COLO668 (cell line): ENCODE results near the gene PIK3IP1.
"Not testable (repeated sequence)": the region's sequence is repeated elsewhere in the genome, so short reads cannot be mapped to it uniquely, and the experiment has no call there.

Experiments
- DNase-seq: peaks from one replicate; lab custom pipeline; 2025; ENCODE audit not compliant: unreplicated experiment; lab: John Stamatoyannopoulos, UW

PIK3IP1 gene

DNA sequence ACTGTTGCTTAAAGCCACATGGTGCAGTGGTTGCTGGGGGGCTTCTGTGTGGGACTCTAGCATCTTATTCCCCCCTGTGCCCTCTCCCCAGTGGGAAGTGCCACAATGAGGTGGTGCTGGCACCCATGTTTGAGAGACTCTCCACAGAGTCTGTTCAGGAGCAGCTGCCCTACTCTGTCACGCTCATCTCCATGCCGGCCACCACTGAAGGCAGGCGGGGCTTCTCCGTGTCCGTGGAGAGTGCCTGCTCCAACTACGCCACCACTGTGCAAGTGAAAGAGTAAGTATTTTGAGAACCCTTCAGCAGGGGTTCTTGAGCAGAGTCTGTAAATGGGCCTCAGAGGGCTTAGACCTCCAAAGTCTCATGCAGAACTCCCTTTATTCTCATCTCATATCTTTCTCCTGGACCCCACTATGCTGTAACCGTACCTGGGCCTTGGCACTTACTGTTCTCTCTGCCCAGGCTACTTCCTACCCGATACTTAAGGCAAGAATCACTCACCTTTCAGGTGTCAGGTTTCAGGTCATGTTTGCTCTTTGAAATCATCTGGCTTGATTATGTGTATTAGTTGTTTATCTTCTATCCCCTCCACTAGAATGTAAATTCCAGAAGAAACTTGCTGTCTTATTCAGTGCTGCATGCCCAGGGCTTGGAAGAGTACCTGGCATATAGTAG is 32.4 kb downstream of the PIK3IP1 start:
- DNase-seq, result no peak

DNA sequence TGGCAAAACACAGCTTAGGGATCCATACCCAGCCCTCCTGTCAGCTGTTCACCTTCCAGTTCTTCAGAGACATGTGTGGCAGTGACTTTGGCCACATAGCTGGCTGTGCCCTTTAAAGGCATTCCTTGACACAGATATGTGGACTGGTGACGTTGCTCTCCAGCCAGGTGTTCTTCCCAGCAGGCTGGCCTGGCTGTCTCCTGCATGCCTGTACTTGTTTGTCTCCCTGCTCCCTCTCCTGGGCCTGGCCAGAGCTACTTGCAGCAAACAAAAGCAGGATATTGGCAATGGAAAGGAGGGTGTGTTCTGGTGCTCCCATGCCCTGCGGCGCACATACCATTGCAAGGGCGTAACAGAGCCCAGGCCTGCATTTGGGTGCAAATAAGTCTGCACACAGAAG is 38.3 kb downstream of the PIK3IP1 start:
- peak; percentile 60 for DNase-seq

DNA sequence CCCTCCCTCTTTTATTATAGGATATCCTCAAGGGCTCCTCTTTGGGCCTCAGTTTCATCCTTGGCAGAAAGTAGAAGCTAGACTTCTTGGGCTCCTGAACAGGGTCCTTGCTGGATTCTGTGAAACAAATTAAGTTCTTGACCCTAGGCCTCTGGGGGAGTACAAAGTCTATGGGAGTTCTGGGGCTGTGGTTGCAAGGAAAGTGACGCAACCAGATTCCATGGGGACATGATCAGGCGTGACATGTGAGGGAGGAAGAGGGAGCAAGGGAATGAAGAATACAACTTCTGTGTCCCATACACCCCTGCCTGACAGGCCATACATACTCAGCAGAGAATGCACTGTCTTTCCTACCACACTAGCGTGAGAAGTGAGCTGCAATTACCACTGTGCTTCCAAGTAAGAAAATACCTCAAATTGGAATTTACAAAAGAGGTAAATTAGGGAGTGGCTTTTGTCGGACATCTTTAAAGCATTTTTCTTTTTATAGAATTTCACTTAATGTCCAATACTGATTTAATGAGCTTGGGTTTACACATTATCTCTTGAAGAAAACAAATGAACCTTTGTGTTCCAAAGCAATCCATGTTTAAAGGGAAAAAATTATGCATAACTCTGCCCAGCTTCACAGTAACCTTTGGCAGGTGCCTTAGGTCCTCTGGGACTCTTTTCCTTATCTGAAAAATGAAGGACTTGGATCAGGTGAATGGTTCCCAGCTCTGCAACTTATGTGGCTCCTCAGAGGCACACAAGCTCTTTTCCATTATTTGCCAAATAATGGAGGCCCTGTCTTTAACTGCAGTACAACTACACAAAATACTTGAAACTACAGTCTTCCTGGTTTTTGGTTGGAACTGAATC is 41.3 kb downstream of the PIK3IP1 start:
- no peak for DNase-seq

DNA sequence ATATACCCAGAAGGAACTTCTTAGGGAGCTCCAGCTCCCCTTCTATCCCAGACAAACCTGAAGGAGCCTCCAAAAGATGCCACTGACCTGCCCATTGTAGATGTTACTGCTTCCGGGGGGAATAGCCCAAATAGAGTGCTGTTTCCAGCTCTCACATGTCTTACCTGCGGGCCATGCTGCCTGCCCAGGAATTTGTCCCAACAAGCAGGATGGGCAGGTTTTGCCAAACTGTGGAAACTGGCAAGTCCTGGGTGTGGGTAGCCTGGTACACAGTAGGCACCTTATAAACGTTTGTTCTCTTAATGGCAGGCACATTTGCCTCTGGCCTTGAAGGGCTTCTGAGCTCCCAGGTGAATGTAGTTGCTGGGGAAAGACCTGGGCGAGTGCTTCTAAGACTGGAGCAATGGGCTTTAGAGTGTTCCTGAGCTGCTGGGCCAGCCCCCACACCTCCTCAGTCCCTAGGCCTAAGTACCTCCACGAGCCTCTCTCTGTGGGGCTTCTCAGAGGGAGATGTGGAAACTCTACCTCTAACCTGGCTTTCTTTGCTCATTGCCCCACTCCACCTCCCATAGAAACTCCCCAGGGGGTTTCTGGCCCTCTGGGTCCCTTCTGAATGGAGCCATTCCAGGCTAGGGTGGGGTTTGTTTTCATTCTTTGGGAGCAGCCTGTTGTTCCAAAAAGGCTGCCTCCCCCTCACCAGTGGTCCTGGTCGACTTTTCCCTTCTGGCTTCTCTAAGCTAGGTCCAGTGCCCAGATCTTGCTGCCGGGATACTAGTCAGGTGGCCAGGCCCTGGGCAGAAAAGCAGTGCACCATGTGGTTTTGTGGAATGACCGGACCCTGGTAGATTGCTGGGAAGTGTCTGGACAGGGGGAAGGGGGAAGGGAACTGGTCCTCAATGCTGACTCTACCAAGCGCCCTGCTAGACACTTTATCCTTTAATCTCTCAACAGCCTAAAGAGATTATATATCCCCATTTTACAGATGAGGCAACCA is 43.0 kb downstream of the PIK3IP1 start:
- no peak for DNase-seq

DNA sequence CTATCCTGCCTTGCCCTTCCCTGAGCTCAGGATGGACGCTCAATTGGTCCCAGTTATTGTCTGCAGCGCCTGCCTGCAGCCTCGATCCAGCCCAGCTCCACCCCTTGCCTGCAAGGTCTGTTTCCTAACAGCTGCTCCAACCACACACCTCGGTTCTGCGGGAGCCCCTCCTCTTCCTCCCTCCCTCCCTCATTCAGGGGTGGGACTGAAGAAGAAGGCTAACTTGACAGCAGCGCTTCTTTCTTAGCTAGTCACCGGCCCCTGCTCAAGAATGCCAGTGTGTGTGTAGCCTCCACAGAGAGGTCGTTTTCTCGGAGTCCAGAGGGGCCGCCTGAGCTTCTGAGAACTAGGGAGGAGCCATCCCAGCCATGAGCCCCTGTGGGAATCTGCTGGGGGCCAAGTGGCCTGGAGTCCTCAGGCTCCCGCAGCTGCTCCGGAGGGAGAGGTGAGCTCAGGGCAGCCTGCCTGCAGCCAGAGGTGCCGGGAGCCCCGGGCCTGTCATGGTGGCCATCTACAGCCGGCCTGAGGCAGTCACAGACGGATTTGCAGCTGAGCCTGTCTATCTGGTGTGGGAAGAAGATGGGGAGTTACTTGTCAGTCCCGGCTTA is 44.0 kb downstream of the PIK3IP1 start:
- DNase-seq, result no peak

DNA sequence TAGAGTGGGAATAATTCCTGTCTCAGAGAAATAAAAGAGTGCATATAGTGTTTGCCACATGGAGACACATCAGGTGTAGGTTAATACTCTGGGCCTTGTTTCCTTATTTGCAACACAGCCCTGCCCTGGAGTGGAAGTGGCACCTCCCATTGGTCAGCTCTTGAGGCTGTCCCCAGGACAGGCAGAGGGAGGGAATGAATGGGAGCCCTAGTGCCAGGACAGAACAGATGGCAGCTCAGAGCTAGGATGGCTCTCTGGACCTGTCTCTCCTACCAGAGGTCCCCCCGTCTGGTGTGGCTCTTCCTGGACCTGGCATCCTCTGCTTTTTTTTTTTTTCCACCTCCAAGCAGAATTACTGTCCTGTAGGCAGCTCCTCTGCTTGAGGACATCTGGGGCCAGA is 44.6 kb downstream of the PIK3IP1 start:
- no peak for DNase-seq

DNA sequence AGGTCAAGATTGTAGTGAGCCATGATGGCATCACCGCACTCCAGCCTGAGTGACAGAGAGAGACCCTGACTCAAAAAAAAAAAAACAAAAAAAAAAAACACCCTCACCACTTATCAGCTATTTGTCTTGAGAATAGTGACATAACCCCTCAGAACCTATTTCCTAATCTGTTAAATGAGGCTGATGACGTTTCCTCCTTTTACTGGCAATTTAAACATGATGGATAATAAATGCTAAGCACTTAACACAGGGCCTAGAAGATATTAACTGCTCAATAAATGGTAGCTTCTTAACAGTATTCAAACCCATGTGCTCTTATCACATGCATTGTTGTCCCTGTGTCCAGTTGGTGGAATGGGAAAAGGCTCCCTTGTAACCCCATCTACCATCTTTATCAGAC is 45.6 kb downstream of the PIK3IP1 start:
- DNase-seq, result no peak

DNA sequence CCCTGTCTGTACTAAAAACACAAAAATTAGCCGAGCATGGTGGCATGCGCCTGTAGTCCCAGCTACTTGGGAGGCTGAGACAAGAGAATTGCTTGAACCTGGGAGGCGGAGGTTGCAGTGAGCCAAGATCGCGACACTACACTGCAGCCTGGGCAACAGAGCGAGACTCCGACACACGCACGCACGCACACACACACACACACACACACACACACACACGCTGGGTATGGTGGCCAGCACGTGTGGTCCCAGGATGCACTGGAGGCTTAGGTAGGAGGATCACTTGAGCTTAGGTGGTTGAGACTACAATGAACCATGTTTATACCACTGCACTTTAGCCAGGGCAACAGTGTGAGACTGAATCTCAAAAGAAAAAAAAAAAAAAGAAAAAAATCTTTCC is 46.3 kb downstream of the PIK3IP1 start:
- DNase-seq, result not testable (repeated sequence)

DNA sequence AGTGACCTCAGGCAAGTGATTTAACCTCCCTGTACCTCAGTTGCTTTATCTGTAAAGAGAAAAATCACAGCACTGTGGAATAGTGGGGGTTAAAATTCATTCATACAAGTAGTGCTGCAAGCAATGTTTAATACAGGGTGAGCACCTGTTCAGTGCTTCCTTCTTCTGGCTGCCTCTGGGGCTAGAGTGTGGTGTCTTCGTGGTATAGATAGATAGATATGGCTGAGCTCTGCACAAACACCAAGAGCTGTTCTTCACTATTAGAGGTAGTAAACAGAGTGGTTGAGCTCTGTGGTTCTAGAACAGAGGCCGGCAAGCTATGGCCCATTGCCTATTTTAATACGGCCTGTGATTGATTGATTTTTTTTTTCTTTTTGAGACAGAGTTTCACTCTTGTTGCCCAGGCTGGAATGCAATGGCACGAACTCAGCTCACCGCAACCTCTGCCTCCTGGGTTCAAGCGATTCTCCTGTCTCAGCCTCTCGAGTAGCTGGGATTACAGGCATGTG is 47.3 kb downstream of the PIK3IP1 start:
- no peak for DNase-seq

DNA sequence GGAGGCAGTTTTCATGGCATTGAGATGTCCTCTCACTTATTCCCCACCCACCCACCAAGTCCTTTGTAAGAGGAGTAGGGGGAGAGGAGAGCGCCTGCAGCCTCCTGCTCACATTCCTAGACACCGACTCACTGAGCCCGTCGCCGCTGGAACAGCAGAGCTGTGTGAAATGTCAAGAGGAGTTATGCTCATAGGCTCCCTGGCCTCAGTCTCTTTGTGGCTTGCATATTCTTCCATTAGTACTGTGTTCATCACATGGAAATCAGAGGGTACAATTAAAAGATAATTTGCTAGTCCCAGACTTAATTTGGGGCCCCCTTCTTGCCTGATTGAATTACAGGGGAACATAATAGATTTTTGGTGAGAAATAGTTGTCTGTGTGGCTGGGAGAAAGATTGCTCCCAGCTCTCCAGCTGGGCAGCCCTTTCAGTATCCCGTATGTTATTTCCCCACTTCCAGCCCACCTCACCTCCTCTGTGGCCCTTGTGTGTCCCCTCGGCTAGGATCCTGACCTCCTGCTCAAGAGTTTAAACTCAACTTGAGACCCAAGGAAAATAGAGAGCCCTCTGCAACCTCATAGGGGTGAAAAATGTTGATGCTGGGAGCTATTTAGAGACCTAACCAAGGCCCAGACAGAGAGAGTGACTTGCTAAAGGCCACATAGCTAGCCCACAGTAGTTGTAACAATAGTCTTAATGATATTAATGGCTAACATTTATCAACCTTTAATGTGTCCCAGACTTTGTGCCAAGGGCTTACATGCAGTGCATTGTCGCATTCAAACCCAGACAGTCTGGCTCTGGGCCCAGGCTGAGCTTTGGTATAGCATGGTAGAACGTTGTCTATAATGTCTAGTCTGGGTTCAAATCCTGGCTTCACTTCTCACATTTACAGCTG is 48.0 kb downstream of the PIK3IP1 start:
- no peak for DNase-seq

DNA sequence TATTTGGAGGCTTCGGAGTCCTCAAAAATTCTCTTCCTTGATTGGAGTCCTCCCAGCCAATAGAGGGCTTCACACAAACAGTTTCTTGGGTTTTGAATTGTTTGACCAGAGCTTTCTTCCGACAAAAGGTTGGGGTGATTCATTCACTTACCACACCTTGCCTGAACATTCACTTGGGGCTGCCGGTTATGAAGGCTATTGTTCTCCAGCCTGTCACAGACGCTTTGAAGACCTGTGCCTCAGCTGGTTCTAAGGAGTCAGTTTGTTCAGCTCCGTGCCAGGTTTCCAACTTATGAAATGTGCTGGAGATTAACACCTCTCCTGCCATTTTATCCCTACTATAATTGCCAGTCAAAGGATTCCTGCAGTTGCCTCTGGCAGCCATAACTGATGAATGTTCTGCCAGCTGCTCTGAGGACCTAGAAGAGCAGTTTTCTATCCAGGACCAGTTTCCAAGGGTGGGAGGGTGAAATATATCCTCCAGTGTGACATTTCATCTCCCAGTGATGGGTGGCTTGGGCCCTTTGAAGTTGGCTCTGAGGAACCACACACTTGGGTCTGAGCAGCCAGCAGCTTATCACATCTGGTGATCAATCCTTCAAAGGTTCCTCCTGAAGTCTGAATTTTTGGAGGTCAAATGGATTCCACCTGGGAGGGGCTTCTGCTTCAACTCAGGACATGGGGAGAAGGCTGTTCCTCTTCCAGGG is 48.8 kb downstream of the PIK3IP1 start:
- DNase-seq, result no peak

DNA sequence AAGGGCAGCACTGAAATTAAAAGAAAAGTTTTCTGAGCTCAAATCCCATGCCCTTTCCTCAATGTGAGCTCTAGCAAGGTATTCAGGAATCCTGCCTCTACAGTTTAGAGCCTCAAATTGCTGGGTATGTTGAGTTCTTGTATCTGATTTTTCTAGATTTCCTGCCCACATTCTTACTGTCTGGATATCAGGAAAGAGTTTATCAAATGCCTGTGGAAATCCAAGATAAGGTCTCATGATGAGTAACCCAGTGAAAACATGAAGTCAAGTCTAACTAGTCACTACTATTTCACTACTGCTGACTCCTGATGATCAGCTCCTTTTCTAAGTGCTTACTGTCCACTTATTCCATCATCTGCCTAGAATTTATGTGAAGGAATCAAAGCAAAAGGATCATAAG is 50.4 kb downstream of the PIK3IP1 start:
- DNase-seq, result no peak

DNA sequence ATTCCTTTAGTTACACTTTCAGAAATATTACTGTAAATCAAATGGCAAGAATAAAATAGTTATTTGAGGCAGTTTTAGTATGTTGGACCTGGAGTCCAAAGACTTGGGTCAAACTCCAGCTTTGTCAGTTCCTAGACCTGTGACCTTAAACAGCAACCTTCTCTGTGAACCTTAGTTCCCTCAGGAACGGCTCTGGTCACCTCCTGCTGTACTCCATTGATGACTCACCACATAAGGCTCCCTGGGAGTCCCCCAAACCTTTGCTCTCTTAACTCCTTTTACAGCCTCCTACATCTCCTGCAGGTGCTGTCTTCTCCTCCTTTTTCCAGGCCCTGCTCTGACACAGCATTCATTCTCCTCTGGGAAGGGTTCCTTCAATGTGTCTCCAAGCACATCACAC is 51.1 kb downstream of the PIK3IP1 start:
- DNase-seq, result no peak

DNA sequence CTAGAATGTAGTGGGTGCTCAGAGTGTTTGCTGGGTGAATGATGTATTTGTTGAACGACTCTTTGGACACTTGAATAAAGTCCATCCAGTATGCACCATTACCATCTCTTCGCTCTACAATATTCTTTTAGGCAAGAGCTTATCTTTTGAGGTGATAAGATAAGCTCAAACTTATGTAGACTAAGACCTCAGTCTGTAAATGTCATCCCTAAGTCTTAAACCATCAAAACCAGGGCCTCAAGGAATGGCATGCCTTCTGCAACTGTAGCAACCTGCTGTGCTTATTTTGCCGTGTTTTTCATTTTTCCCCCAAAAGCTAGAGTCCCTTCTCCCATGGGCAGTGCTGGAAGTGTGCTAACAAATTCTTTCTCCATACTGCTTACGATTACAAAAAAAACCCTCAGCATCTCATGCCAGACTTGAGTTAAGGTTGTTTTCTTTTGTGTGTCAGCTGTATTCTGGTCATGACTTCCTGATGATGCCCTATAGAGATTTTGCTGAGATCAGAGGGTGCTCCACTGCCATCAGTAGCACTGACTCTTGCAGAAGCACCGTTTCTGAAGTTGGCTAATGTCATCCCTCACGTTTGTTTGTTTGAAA is 52.4 kb downstream of the PIK3IP1 start:
- no peak for DNase-seq

DNA sequence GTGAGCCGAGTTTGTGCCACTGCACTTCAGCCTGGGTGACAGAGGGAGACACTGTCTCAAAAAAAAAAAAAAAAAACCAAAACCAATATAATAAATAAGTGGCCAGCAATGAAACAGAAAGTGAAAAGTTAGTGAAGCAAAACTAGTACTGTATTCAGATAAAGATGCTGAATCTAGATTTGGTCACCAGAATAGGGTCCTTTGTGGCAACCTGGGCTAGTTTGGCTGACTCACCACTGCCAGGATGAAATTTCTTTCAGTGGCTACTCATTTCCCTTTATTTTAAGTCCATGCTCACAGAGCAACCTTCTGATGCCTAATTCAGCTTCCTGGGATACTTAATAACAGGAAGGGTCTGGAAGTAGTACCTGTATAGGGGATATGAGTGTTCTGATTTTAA is 54.2 kb downstream of the PIK3IP1 start:
- no peak for DNase-seq

DNA sequence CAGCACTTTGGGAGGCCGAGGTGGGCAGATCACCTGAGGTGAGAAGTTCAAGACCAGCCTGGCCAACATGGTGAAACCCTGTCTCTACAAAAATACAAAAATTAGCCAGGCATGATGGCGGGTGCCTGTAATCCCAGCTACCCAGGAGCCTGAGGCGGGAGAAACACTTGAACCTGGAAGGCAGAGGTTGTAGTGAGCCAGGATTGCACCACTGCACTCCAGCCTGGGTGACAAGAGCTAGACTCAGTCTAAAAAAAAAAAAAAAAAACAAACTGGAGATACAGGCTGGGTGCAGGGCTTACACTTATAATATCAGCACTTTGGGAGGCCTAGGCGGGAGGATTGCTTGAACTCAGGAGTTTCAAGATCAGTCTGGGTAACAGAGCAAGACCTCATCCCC is 56.2 kb downstream of the PIK3IP1 start:
- DNase-seq, result not testable (repeated sequence)

DNA sequence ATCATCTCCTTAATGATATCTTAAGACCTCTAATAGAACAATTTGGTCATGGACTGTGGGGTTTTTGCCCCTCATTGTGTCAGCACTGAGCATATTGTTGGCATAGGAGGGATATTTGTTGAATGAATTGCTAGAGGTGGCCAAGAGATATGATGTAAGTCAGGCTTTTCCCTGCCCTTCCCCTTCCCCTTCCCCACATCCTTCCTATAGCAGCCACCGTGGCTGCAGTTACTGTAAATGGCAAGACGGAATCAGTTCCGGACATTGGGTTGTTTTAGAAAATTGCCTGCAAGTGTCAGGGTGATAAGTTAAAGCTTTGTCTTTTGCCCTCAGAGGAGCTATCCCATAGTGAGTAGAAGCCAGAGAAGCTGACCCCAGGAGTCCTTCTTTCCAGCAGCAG is 57.2 kb downstream of the PIK3IP1 start:
- no peak for DNase-seq

DNA sequence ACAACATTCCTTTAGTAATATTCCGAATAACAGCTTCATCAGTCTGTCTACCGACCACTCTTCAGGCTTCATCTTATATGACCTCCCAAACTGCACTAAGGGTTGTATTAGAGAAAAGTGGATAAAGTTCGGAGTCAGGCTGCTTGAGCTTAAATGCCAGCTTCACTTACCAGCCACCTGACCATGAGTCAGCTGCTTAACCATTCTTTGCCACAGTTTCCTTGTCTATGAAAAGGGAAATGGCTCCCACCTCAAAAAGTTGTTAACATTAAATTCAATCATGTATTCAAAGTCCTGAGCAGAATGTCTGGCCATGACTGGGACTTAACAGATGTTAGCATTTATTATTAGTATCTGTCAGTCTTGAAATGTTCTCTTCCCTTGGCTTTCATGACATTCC is 59.3 kb downstream of the PIK3IP1 start:
- DNase-seq, result no peak
